Prostate gland (tissue), 2 donors: ENCODE data around the gene IDH3G. TPM values are rescaled to one million over a fixed set of nuclear protein-coding genes. Genes with fewer than 3 reads are reported as not detected.

Source experiments
- DNase-seq: peaks from one replicate; pipeline ENCODE4 v3.0.0-alpha.2; 2019; ENCODE audit warnings: low spot score
- H3K27ac ChIP-seq, 2 donors: fragments of 200-600 bp; sonication (generic); 2 replicates each; pipeline ENCODE4 v1.5.1; 2017 to 2019
- H3K27me3 ChIP-seq: fragments of 200-600 bp; sonication (generic); replicated peaks from 2 replicates; pipeline ENCODE4 v1.5.1; 2019; ENCODE audit not compliant: insufficient read depth
- H3K36me3 ChIP-seq, 2 donors: fragments of 200-600 bp; sonication (generic); 1 replicate in 1 of 2; 2 replicates in 1 of 2; pipeline versions ENCODE4 v1.5.1 to v1.8.1; 2017 to 2019
- H3K4me1 ChIP-seq: fragments of 200-600 bp; sonication (generic); replicated peaks from 2 replicates; pipeline ENCODE4 v1.5.1; 2019
- H3K4me3 ChIP-seq, 2 donors: fragments of 200-600 bp; sonication (generic); 2 replicates each; pipeline ENCODE4 v1.5.1; 2017 to 2019
- H3K9me3 ChIP-seq: fragments of 200-600 bp; sonication (generic); 2 replicates; pipeline ENCODE4 v1.5.1; 2017
- POLR2A ChIP-seq: fragments of 450-650 bp; IDR thresholded peaks from one replicate; pipeline ENCODE4 v1.6.1; 2016; ENCODE audit warnings: antibody characterized with exemption, mild to moderate bottlenecking
- POLR2AphosphoS5 ChIP-seq: sonication (generic); formaldehyde crosslinking; IDR thresholded peaks from one replicate; pipeline ENCODE4 v1.6.1; 2017; ENCODE audit warnings: antibody characterized with exemption
- WGBS: methylation state at CpG from one replicate; pipeline ENCODE4 v1.1.5; 2018; 5-methylcytosine and 5-hydroxymethylcytosine counted together
- intact Hi-C: fragments of 100-400 bp; cut with DNase I; formaldehyde crosslinking; loops from one replicate; pipeline ENCODE4 v1.14.2; 2022
- total RNA-seq, 2 donors: library from RNA; depleted of rRNA; stranded (reverse); fragments of >200 nt; gene quantifications; one replicate each; pipeline ENCODE4 v1.1.0, GENCODE V29; 2016
- TF ChIP-seq, protein P1 (sequence below), 4 experiments: fragments of 200-600 bp in 2 of 4; fragments of 450-650 bp in 2 of 4; sonication (generic) in 2 of 4; IDR thresholded peaks; 1 replicate in 3 of 4; 2 replicates in 1 of 4; pipeline ENCODE4 v1.5.1; 2016 to 2019; ENCODE audit warnings: antibody characterized with exemption in 4 of 4, mild to moderate bottlenecking in 2 of 4, moderate library complexity in 2 of 4

IDH3G gene
- total RNA-seq, 2 donors from 2014 or later: 106 to 122 TPM

- no peaks in the 10 kb centered on the region for H3K36me3 ChIP-seq
- no peak for TF ChIP-seq POLR2AphosphoS5
- TF ChIP-seq, protein P1, sequence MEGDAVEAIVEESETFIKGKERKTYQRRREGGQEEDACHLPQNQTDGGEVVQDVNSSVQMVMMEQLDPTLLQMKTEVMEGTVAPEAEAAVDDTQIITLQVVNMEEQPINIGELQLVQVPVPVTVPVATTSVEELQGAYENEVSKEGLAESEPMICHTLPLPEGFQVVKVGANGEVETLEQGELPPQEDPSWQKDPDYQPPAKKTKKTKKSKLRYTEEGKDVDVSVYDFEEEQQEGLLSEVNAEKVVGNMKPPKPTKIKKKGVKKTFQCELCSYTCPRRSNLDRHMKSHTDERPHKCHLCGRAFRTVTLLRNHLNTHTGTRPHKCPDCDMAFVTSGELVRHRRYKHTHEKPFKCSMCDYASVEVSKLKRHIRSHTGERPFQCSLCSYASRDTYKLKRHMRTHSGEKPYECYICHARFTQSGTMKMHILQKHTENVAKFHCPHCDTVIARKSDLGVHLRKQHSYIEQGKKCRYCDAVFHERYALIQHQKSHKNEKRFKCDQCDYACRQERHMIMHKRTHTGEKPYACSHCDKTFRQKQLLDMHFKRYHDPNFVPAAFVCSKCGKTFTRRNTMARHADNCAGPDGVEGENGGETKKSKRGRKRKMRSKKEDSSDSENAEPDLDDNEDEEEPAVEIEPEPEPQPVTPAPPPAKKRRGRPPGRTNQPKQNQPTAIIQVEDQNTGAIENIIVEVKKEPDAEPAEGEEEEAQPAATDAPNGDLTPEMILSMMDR (IDR thresholded peaks at IDR 0.05): no peak
- TF ChIP-seq POLR2A: no peak
- no peaks in the 10 kb centered on the region for H3K9me3 ChIP-seq
- H3K4me3 ChIP-seq: no peak overlapping the region
- H3K4me1 ChIP-seq: no peaks in the 10 kb centered on the region
- no peaks in the 10 kb centered on the region for H3K27me3 ChIP-seq
- no peak for DNase-seq
- intact Hi-C loops: no loop called here
- WGBS: 80% methylated on average over 4 of the region's 37 CpGs
- no peak overlapping the region for H3K27ac ChIP-seq
Observed at GRCh38 chrX:153774576-153775292, 19.4 kb downstream of the IDH3G start.

DNA sequence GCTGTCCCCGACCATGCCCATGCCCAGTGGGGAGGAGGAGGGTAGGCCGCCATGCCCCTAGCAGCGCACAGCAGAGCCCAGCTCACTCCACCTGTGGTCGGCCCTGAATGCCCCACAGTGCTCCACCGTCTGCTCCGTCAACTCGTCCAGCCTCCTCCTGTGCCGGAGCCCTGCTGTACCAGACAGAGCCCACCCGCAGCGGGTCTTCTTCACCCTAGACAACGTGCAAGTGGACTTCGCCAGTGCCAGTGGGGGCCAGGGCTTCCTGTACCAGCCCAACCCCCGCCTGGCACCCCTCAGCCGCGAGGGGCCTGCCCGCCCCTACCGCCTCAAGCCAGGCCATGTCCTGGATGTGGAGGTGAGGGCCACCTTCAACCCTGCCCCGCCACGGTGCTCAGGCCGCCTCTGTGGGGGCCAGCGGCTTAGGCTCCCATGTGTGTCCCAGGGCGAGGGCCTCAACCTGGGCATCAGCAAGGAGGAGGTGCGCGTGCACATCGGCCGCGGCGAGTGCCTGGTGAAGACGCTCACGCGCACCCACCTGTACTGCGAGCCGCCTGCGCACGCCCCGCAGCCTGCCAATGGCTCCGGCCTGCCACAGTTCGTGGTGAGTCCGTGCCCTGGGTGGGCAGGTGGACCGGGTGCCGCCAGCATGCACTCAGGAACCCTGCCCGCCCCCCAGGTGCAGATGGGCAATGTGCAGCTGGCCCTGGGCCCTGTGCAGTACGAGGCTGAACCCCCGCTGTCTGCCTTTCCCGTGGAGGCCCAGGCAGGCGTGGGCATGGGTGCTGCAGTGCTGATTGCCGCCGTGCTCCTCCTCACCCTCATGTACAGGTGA lies 20.2 kb downstream of the IDH3G start:
- H3K4me3 ChIP-seq: no peak overlapping the region
- no peaks in the 10 kb centered on the region for H3K36me3 ChIP-seq
- H3K4me1 ChIP-seq: no peaks in the 10 kb centered on the region
- DNase-seq: no peak
- H3K27ac ChIP-seq: no peak overlapping the region
- no peaks in the 10 kb centered on the region for H3K27me3 ChIP-seq
- TF ChIP-seq, protein P1 (IDR thresholded peaks at IDR 0.05): no peak
- TF ChIP-seq POLR2A (no peak), POLR2AphosphoS5 (no peak)
- no peaks in the 10 kb centered on the region for H3K9me3 ChIP-seq
- intact Hi-C loops: no loop called here
- WGBS: 88% methylated on average over 11 of the region's 48 CpGs

DNA sequence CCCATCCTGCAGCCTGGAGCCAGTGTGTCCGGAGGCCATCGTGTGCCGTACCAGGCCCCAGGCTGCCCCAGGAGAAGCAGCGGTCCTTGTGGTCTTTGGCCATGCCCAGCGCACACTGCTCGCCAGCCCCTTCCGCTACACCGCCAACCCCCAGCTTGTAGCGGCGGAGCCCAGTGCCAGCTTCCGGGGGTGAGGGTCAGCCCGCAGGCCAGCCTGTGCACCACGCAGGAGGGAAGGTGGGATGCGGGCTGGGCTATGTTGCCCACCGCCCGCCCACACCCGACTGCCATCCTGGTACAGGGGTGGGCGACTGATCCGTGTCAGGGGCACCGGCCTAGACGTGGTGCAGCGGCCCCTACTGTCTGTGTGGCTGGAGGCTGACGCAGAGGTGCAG lies 21.0 kb downstream of the IDH3G start:
- intact Hi-C loops: no loop called here
- no peaks in the 10 kb centered on the region for H3K36me3 ChIP-seq
- DNase-seq: no peak
- no peaks in the 10 kb centered on the region for H3K27me3 ChIP-seq
- H3K4me3 ChIP-seq: no peak overlapping the region
- H3K4me1 ChIP-seq: no peaks in the 10 kb centered on the region
- TF ChIP-seq POLR2A: no peak
- no peaks in the 10 kb centered on the region for H3K9me3 ChIP-seq
- no peak overlapping the region for H3K27ac ChIP-seq
- 98% methylated on average over 11 of the region's 23 CpGs for WGBS

DNA sequence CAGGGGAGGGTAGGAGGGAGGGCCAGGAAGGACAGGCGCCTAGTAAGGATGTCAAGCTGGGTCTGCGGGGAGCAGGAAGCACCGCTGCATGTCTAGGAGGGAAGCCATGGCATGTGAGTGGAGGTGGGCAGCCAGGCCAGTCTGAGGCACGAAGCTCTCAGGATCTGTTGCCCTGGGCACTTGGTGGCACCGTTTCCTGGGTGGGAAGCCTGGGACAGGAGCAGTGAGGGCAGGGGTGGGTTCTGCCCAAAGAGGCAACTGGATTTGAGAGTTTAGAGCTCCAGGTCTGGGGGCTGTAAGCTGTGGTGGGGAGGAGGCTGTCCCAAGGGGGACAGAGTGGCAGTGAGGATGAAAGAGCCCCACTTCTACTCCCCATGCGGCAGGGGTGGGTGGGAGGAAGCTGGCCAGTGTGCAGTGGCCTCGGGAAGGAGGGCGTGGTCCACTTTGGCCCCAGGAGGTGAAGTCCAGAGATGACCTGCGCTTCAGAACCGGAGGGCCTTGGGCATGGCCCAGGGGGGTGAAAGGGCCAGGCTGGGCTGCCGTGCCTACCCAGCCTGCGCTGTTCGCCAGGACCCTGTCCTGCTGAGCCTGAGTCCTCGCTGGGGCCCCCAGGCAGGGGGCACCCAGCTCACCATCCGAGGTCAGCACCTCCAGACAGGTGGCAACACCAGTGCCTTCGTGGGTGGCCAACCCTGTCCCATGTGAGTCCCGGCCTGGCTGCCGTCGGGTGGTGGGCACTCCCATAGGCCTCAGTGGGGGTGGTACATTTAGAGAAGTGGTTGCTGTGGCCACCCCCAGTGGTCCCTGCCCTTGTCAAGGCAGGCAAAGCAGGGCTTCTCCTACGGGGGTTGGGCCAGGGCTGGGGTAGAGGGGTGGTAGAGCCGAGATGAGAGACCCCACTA lies 21.6 kb downstream of the IDH3G start:
- no peak overlapping the region for H3K27ac ChIP-seq
- intact Hi-C loops: no loop called here
- no peaks in the 10 kb centered on the region for H3K4me1 ChIP-seq
- H3K9me3 ChIP-seq: no peaks in the 10 kb centered on the region
- 81% methylated on average over 17 of the region's 21 CpGs for WGBS
- no peaks in the 10 kb centered on the region for H3K36me3 ChIP-seq
- no peak overlapping the region for H3K4me3 ChIP-seq
- TF ChIP-seq, protein P1 (IDR thresholded peaks at IDR 0.05): no peak
- TF ChIP-seq POLR2A (no peak), POLR2AphosphoS5 (no peak)
- H3K27me3 ChIP-seq: no peaks in the 10 kb centered on the region
- DNase-seq: no peak
